Neuronal stem cell (in vitro differentiated cells): ENCODE results near the gene EPAS1.

Experiments
- DNase-seq: peaks from one replicate; pipeline ENCODE4 v3.0.0-alpha.2; 2013; ENCODE audit warnings: low spot score
- H2AFZ ChIP-seq: one replicate; pipeline ENCODE4 v1.6.1; 2013; ENCODE audit warnings: mild to moderate bottlenecking, low read length, inconsistent platforms
- H2AK5ac ChIP-seq: 2 replicates; pipeline ENCODE4 v1.6.1; 2013; ENCODE audit warnings: low read depth, mild to moderate bottlenecking, inconsistent platforms, low read length, moderate library complexity, mixed read lengths
- H2BK120ac ChIP-seq: 2 replicates; pipeline ENCODE4 v1.6.1; 2013; ENCODE audit warnings: low read depth, mild to moderate bottlenecking, inconsistent platforms, low read length, moderate library complexity, mixed read lengths
- H2BK12ac ChIP-seq: one replicate; pipeline ENCODE4 v1.6.1; 2013; ENCODE audit warnings: low read length, inconsistent platforms
- H2BK15ac ChIP-seq: 2 replicates; pipeline ENCODE4 v1.6.1; 2013; ENCODE audit warnings: mild to moderate bottlenecking, low read length, inconsistent platforms, mixed read lengths
- H2BK5ac ChIP-seq: one replicate; pipeline ENCODE4 v1.6.1; 2013; ENCODE audit warnings: inconsistent platforms, mild to moderate bottlenecking, low read length, moderate library complexity
- H3K14ac ChIP-seq: one replicate; pipeline ENCODE4 v1.6.1; 2013; ENCODE audit warnings: low read length, inconsistent platforms
- H3K18ac ChIP-seq: 2 replicates; pipeline ENCODE4 v1.6.1; 2013; ENCODE audit warnings: low read length, inconsistent platforms
- H3K23ac ChIP-seq: 2 replicates; pipeline ENCODE4 v1.6.1; 2013; ENCODE audit warnings: low read depth, mild to moderate bottlenecking, mixed read lengths, low read length, inconsistent platforms; ENCODE audit not compliant: poor library complexity
- H3K27ac ChIP-seq: replicated peaks from 3 replicates; pipeline ENCODE4 v1.5.1; 2013; ENCODE audit warnings: low read length, inconsistent platforms
- H3K27me3 ChIP-seq, 3 experiments: 2 replicates each; pipeline ENCODE4 v1.6.1; 2013; ENCODE audit warnings: low read length in 3 of 3, mild to moderate bottlenecking in 2 of 3, inconsistent platforms in 1 of 3, low read depth in 1 of 3, mixed read lengths in 1 of 3, moderate library complexity in 1 of 3; ENCODE audit not compliant: control insufficient read depth in 3 of 3, insufficient read depth in 3 of 3
- H3K36me3 ChIP-seq, 2 donors: replicated peaks in 1 of 2; 2 replicates each; pipeline ENCODE4 v1.6.1; 2013; ENCODE audit warnings: low read length in 2 of 2; ENCODE audit not compliant: control insufficient read depth in 2 of 2, insufficient read depth in 2 of 2
- H3K4ac ChIP-seq: 2 replicates; pipeline ENCODE4 v1.6.1; 2013; ENCODE audit warnings: inconsistent platforms, mild to moderate bottlenecking, low read length, moderate library complexity
- H3K4me1 ChIP-seq, 2 donors: 1 replicate in 1 of 2; 2 replicates in 1 of 2; pipeline ENCODE4 v1.6.1; 2013; ENCODE audit warnings: low read length in 2 of 2, low read depth in 1 of 2; ENCODE audit not compliant: control insufficient read depth in 2 of 2, insufficient read depth in 1 of 2
- H3K4me2 ChIP-seq: one replicate; pipeline ENCODE4 v1.6.1; 2013; ENCODE audit warnings: mild to moderate bottlenecking, low read length, inconsistent platforms; ENCODE audit not compliant: insufficient read depth, poor library complexity, severe bottlenecking
- H3K4me3 ChIP-seq, 2 donors: 2 replicates each; pipeline ENCODE4 v1.5.1; 2013; ENCODE audit warnings: low read length in 2 of 2, mild to moderate bottlenecking in 2 of 2, inconsistent platforms in 1 of 2, moderate library complexity in 1 of 2
- H3K79me1 ChIP-seq: one replicate; pipeline ENCODE4 v1.6.1; 2013; ENCODE audit warnings: low read depth, mild to moderate bottlenecking, inconsistent platforms, low read length, moderate library complexity
- H3K9ac ChIP-seq: one replicate; pipeline ENCODE4 v1.6.1; 2013; ENCODE audit warnings: mild to moderate bottlenecking, low read depth, low read length, inconsistent platforms; ENCODE audit not compliant: poor library complexity
- H3K9me3 ChIP-seq, 2 donors: replicated peaks in 1 of 2; 2 replicates each; pipeline versions ENCODE3 to v1.6.1; 2013; ENCODE audit warnings: low read length in 2 of 2, mild to moderate bottlenecking in 2 of 2, inconsistent platforms in 1 of 2, low read depth in 1 of 2, mixed read lengths in 1 of 2, moderate library complexity in 1 of 2; ENCODE audit not compliant: control insufficient read depth in 2 of 2, insufficient read depth in 1 of 2
- H4K8ac ChIP-seq: one replicate; pipeline ENCODE4 v1.6.1; 2013; ENCODE audit warnings: low read depth, mild to moderate bottlenecking, inconsistent platforms, low read length, moderate library complexity
- H4K91ac ChIP-seq: one replicate; pipeline ENCODE4 v1.6.1; 2013; ENCODE audit warnings: low read length, low read depth, mild to moderate bottlenecking, inconsistent platforms; ENCODE audit not compliant: poor library complexity
- WGBS, 2 donors: extraction: QIAGEN DNeasy Blood & Tissue Kit; methylation state at CpG; one replicate each; pipeline ENCODE4 v1.1.7; 2013; ENCODE audit warnings: missing lambda C conversion rate in 2 of 2, mixed read lengths in 1 of 2; ENCODE audit not compliant: insufficient read length in 2 of 2, insufficient replicate concordance in 1 of 2; ENCODE audit errors: extremely low coverage in 2 of 2; 5-methylcytosine and 5-hydroxymethylcytosine counted together

EPAS1 gene

DNA sequence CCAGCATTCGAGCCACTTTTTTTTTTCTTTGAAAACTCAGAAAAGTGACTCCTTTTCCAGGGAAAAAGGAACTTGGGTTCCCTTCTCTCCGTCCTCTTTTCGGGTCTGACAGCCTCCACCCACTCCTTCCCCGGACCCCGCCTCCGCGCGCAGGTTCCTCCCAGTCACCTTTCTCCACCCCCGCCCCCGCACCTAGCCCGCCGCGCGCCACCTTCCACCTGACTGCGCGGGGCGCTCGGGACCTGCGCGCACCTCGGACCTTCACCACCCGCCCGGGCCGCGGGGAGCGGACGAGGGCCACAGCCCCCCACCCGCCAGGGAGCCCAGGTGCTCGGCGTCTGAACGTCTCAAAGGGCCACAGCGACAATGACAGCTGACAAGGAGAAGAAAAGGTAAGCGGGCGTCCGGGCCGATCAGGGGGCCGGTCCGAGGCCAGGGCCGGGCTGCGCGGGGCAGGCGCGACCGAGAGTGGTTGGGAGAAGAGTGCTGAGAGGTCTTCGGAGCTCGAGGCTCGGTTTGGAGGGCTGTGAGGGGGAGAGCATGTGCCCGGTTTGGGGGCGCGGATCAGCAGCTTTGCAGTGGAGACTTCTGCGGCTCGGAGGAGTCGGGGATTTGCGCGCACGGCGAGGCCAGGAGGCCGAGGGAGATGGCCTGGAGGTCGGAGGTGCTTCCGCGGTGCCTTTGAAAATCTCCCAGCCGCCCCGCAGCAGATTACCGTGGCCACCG, 502 bp downstream of the EPAS1 start:
- H3K27ac ChIP-seq: no peak overlapping the region
- peaks cover 21 to 90% (median 55%) of the 10 kb centered on the region in 3 experiments for H3K27me3 ChIP-seq
- no peak overlapping the region for H2BK5ac ChIP-seq
- no peak overlapping the region for H4K91ac ChIP-seq
- no peak overlapping the region for H4K8ac ChIP-seq
- peak overlapping the region; percentile 15 for H3K18ac ChIP-seq
- H3K79me1 ChIP-seq: no peaks in the 10 kb centered on the region
- peak overlapping the region; percentile 81 for H3K23ac ChIP-seq
- H2BK12ac ChIP-seq: no peak overlapping the region
- H3K4me2 ChIP-seq: peak overlapping the region; percentile 99
- peaks cover 8 to 13% of the 10 kb centered on the region in 2 donors for H3K4me1 ChIP-seq
- H2AFZ ChIP-seq: peak overlapping the region; percentile 93
- DNase-seq: peak; percentile 44
- H2BK120ac ChIP-seq: no peak overlapping the region
- no peak overlapping the region for H2AK5ac ChIP-seq
- WGBS, 2 donors: no CpG with 5 or more reads among the region's 65 CpGs
- H3K9ac ChIP-seq: peak overlapping the region; percentile 8
- H3K14ac ChIP-seq: peak overlapping the region; percentile 43
- no peaks in the 10 kb centered on the region for H3K36me3 ChIP-seq
- peak overlapping the region; percentile 50 to 84 for H3K4me3 ChIP-seq
- H3K4ac ChIP-seq: no peak overlapping the region
- no peak overlapping the region for H2BK15ac ChIP-seq
- H3K9me3 ChIP-seq: no peaks in the 10 kb centered on the region

- H4K8ac ChIP-seq: no peak overlapping the region
- H3K36me3 ChIP-seq: no peaks in the 10 kb centered on the region
- peaks cover 21 to 90% (median 55%) of the 10 kb centered on the region in 3 experiments for H3K27me3 ChIP-seq
- H3K14ac ChIP-seq: no peak overlapping the region
- peak overlapping the region; percentile 93 for H2AFZ ChIP-seq
- H3K79me1 ChIP-seq: no peaks in the 10 kb centered on the region
- DNase-seq: no peak
- peak overlapping the region; percentile 81 for H3K23ac ChIP-seq
- H2BK12ac ChIP-seq: no peak overlapping the region
- peaks cover 8 to 13% of the 10 kb centered on the region in 2 donors for H3K4me1 ChIP-seq
- no peaks in the 10 kb centered on the region for H3K9me3 ChIP-seq
- H2BK5ac ChIP-seq: no peak overlapping the region
- H3K18ac ChIP-seq: peak overlapping the region; percentile 38
- no peak overlapping the region for H4K91ac ChIP-seq
- H3K27ac ChIP-seq: no peak overlapping the region
- H2AK5ac ChIP-seq: no peak overlapping the region
- H2BK120ac ChIP-seq: no peak overlapping the region
- H3K4ac ChIP-seq: no peak overlapping the region
- peak overlapping the region; percentile 68 for H3K9ac ChIP-seq
- H2BK15ac ChIP-seq: peak overlapping the region; percentile 31
- WGBS, 2 donors: no CpG with 5 or more reads among the region's 19 CpGs
- H3K4me2 ChIP-seq: peak overlapping the region; percentile 99
- H3K4me3 ChIP-seq: peak overlapping the region in 1 of 2 donors; percentile 84
Observed at GRCh38 chr2:46298272-46298521, 990 bp downstream of the EPAS1 start.

DNA sequence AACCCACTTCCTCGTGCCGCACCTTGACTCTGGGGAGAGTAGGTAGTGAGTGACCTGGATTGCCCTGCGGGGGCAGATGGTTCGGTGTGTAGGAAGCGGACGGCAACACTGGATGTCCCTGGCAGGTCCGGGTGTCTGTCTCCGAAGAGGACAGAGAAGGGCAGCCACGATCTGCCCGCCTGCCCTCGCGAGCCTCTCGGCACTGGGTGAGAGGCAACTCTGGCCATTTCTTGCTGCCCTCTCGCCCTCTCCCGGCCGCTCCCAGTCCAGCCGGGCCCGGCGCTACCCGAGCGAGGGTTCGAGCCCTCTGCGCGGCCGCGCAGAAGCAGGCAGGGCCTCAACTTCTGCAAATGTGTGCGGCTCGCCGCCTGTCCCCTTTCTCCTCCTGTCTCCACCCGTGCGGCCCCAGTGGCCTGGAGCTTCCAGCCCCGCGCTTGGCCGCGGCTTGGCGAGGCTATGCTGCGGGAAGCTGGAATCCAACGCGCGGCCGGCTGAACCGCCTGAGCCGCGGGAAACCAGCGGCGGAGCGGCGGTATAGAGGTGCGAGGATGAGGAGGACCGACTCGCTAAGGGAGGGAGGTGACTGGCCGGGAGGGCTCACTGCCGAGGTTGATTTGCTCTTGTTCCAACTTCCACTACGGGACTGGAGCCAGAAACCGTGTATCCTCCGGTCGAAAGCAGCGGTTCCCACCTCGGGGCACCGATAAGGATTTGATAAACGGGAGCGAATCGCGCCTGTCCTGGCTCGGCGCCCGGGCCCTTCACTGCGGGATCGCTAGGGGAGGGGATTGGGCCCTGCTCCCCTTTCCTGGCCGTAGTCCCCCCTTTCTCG, 1.5 kb downstream of the EPAS1 start:
- H3K14ac ChIP-seq: peak overlapping the region; percentile 64
- H2AK5ac ChIP-seq: peak overlapping the region; percentile 17
- H2AFZ ChIP-seq: peak overlapping the region; percentile 93
- DNase-seq: peak; percentile 37
- H3K23ac ChIP-seq: peak overlapping the region; percentile 81
- H4K91ac ChIP-seq: no peak overlapping the region
- H2BK5ac ChIP-seq: no peak overlapping the region
- no peaks in the 10 kb centered on the region for H3K36me3 ChIP-seq
- peak overlapping the region; percentile 99 for H3K4me2 ChIP-seq
- H4K8ac ChIP-seq: no peak overlapping the region
- peak overlapping the region; percentile 68 for H3K9ac ChIP-seq
- H2BK120ac ChIP-seq: peak overlapping the region; percentile 32
- WGBS, 2 donors: no CpG with 5 or more reads among the region's 71 CpGs
- H3K9me3 ChIP-seq: no peaks in the 10 kb centered on the region
- no peak overlapping the region for H3K4ac ChIP-seq
- H3K27me3 ChIP-seq: peaks cover 21 to 90% (median 55%) of the 10 kb centered on the region in 3 experiments
- peak overlapping the region; percentile 31 for H2BK15ac ChIP-seq
- H3K79me1 ChIP-seq: no peaks in the 10 kb centered on the region
- H3K18ac ChIP-seq: peak overlapping the region; percentile 86
- H2BK12ac ChIP-seq: no peak overlapping the region
- no peak overlapping the region for H3K27ac ChIP-seq
- H3K4me3 ChIP-seq: peak overlapping the region; percentile 17 to 84
- peaks cover 8 to 13% of the 10 kb centered on the region in 2 donors for H3K4me1 ChIP-seq
